ENCODE results near the gene ADGRF5.

Gene ADGRF5

GRCh38 chr6:46819561-46819960 lies 102.2 kb downstream of the ADGRF5 start:
- no peak for DNase-seq (ENCODE audit: low read depth in 2 of 2)

DNA sequence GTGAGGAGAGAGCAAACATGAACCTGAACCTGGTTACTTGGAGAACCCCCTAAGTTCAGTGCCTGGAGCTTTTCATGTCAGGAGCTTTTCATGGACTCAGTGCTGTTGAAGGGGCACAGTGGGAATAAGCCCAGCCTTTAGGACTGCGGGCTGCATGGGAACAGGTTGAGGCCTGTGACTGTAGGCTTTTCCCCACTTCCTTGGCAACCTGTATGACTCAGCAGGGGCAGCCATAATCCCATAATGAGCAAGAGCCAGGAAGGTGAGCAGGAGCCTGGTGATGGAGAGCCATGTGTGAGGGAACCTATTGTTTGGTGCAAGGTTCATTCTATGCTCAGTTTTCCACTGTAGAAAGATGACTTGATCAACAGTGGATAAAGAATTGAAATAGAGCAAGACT lies 105.1 kb downstream of the ADGRF5 start:
- no peak for DNase-seq (ENCODE audit: low read depth in 2 of 2)

DNA sequence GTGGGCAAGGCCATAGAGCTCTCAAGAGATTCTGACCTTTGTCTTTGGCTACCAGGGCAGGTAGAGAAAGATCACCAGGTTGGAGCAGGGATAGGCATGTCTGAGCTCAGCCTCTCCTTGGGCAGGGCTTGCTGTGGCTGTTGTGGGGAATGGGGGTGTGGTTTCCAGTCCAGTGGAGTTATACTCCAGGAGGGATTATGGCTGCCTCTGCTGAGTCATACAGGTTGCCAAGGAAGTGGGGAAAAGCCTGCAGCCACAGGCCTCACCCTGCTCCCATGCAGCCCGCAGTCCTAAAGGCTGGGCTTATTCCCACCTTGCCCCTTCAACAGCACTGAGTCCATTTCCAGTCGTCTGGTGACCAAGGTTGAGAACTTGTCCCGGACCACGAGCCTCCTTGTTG lies 106.6 kb downstream of the ADGRF5 start:
- DNase-seq (ENCODE audit: low read depth in 2 of 2), result no peak

DNA sequence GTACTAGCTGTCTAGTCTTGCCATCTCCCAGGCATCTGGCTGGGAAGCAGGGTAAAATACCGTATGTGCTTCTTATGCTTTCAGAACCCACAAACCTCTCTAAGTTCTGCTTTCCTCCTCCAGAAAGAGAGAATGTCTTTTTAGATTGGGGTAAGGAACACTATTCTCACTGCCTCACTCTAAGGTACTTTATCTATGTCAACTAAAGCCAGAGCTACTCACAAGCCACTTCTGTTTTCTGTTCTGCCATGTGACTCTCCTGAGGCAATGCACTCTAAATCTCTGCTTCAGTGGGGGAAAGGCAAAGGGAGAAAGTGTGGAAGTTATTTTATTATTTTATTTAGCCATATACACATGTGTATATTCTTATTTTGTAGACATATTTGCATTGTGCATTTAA lies 112.9 kb downstream of the ADGRF5 start:
- DNase-seq (ENCODE audit: low read depth in 2 of 2), result no peak
